ENCODE data around the gene CEP20. TPM values are rescaled to one million over a fixed set of nuclear protein-coding genes. Genes with fewer than 3 reads are reported as not detected.

CEP20 gene
- total RNA-seq, 1 donor, result 48.9 TPM

- no peaks in the 10 kb centered on the region for H3K9me3 ChIP-seq (ENCODE audit: low read depth, low read length)
These were observed 5.8 kb downstream of the CEP20 start for GRCh38 chr16:15882563-15882962.

GRCh38 chr16:15881794-15882379 lies 6.5 kb downstream of the CEP20 start:
- Histone ChIP-seq H2AFZ (ENCODE audit: low read length) (no peak overlapping the region), H3K4me1 (ENCODE audit: insufficient read depth, low read length) (peaks cover 36% of the 10 kb centered on the region), H3K4me2 (ENCODE audit: insufficient read depth, low read length) (no peak overlapping the region), H3K79me2 (ENCODE audit: insufficient read depth, low read length) (peaks cover 72% of the 10 kb centered on the region), H3K4me3 (ENCODE audit: insufficient read depth, low read length) (no peak overlapping the region), H3K9me3 (ENCODE audit: low read depth, low read length) (no peaks in the 10 kb centered on the region), H3K27me3 (ENCODE audit: insufficient read depth, low read length) (no peaks in the 10 kb centered on the region), H4K20me1 (ENCODE audit: insufficient read depth, low read length) (no peaks in the 10 kb centered on the region), H3K27ac (ENCODE audit: low read depth, low read length) (no peak overlapping the region), H3K36me3 (ENCODE audit: insufficient read depth, low read length) (peaks cover 19% of the 10 kb centered on the region)
- no peak for DNase-seq (ENCODE audit: insufficient read length, low spot score, missing footprints)
- no peak for TF ChIP-seq CTCF (IDR thresholded peaks at IDR 0.05; ENCODE audit: extremely low read depth, low read depth, low read length)

More at GRCh38 chr16:15882563-15882962, 5.8 kb downstream of the CEP20 start:
- no peak for DNase-seq (ENCODE audit: insufficient read length, low spot score, missing footprints)
- Histone ChIP-seq H3K27me3 (ENCODE audit: insufficient read depth, low read length) (no peaks in the 10 kb centered on the region), H2AFZ (ENCODE audit: low read length) (no peak overlapping the region), H3K79me2 (ENCODE audit: insufficient read depth, low read length) (peaks cover 76% of the 10 kb centered on the region), H4K20me1 (ENCODE audit: insufficient read depth, low read length) (no peaks in the 10 kb centered on the region), H3K4me1 (ENCODE audit: insufficient read depth, low read length) (peaks cover 42% of the 10 kb centered on the region), H3K4me3 (ENCODE audit: insufficient read depth, low read length) (no peak overlapping the region), H3K36me3 (ENCODE audit: insufficient read depth, low read length) (peaks cover 19% of the 10 kb centered on the region), H3K4me2 (ENCODE audit: insufficient read depth, low read length) (no peak overlapping the region), H3K27ac (ENCODE audit: low read depth, low read length) (no peak overlapping the region)
- TF ChIP-seq CTCF (IDR thresholded peaks at IDR 0.05; ENCODE audit: extremely low read depth, low read depth, low read length), result no peak

- no peaks in the 10 kb centered on the region for H3K9me3 ChIP-seq (ENCODE audit: low read depth, low read length)
- peak overlapping the region; percentile 65 for H3K27ac ChIP-seq (ENCODE audit: low read depth, low read length)
- DNase-seq (ENCODE audit: insufficient read length, low spot score, missing footprints), result no peak
- H3K27me3 ChIP-seq (ENCODE audit: insufficient read depth, low read length), result no peaks in the 10 kb centered on the region
- peak overlapping the region; percentile 46 for H3K4me2 ChIP-seq (ENCODE audit: insufficient read depth, low read length)
- peaks cover 19% of the 10 kb centered on the region for H3K36me3 ChIP-seq (ENCODE audit: insufficient read depth, low read length)
- no peak overlapping the region for H2AFZ ChIP-seq (ENCODE audit: low read length)
- H4K20me1 ChIP-seq (ENCODE audit: insufficient read depth, low read length), result no peaks in the 10 kb centered on the region
- H3K79me2 ChIP-seq (ENCODE audit: insufficient read depth, low read length), result peaks cover 64% of the 10 kb centered on the region
- TF ChIP-seq CTCF (IDR thresholded peaks at IDR 0.05; ENCODE audit: extremely low read depth, low read depth, low read length), result no peak
- H3K4me1 ChIP-seq (ENCODE audit: insufficient read depth, low read length), result peaks cover 33% of the 10 kb centered on the region
- H3K4me3 ChIP-seq (ENCODE audit: insufficient read depth, low read length), result no peak overlapping the region
These were observed 7.7 kb downstream of the CEP20 start for GRCh38 chr16:15880434-15881308.

- no peaks in the 10 kb centered on the region for H3K9me3 ChIP-seq (ENCODE audit: low read depth, low read length)
- H4K20me1 ChIP-seq (ENCODE audit: insufficient read depth, low read length), result no peaks in the 10 kb centered on the region
- no peak overlapping the region for H3K4me3 ChIP-seq (ENCODE audit: insufficient read depth, low read length)
- peak; percentile 83 for DNase-seq (ENCODE audit: insufficient read length, low spot score, missing footprints)
- peak overlapping the region; percentile 65 for H3K27ac ChIP-seq (ENCODE audit: low read depth, low read length)
- H3K27me3 ChIP-seq (ENCODE audit: insufficient read depth, low read length), result no peaks in the 10 kb centered on the region
- H3K4me1 ChIP-seq (ENCODE audit: insufficient read depth, low read length), result peaks cover 33% of the 10 kb centered on the region
- peaks cover 19% of the 10 kb centered on the region for H3K36me3 ChIP-seq (ENCODE audit: insufficient read depth, low read length)
- peaks cover 50% of the 10 kb centered on the region for H3K79me2 ChIP-seq (ENCODE audit: insufficient read depth, low read length)
- TF ChIP-seq CTCF (IDR thresholded peaks at IDR 0.05; ENCODE audit: extremely low read depth, low read depth, low read length), result no peak
- H3K4me2 ChIP-seq (ENCODE audit: insufficient read depth, low read length), result peak overlapping the region; percentile 46
- no peak overlapping the region for H2AFZ ChIP-seq (ENCODE audit: low read length)
These were observed 9.1 kb downstream of the CEP20 start for GRCh38 chr16:15879255-15879811.
